HepG2 (cell line): ENCODE results near the gene OTUD7B. TPM values are rescaled to one million over a fixed set of nuclear protein-coding genes. Genes with fewer than 3 reads are reported as not detected.

Experiments used
- CHCHD3 ChIP-seq: sonication (generic); formaldehyde crosslinking; IDR thresholded peaks from 2 replicates; pipeline ENCODE4 v1.8.0; 2022; ENCODE audit warnings: mild to moderate bottlenecking, missing genetic modification reagents, moderate library complexity
- KLF16 ChIP-seq, 2 experiments: sonication (generic) in 1 of 2; formaldehyde crosslinking in 1 of 2; IDR thresholded peaks; 2 replicates each; pipeline versions ENCODE4 v1.6.1 to v1.8.0; 2016 to 2023; ENCODE audit warnings: missing genetic modification reagents in 2 of 2, missing compliant biosample characterization in 1 of 2
- MTF1 ChIP-seq: sonication (generic); formaldehyde crosslinking; IDR thresholded peaks from 2 replicates; pipeline ENCODE4 v1.5.0; 2020; ENCODE audit warnings: missing genetic modification reagents
- NFYC ChIP-seq: IDR thresholded peaks from 2 replicates; pipeline ENCODE4 v1.6.1; 2016; ENCODE audit warnings: missing genetic modification reagents, missing compliant biosample characterization
- RBAK ChIP-seq: sonication (generic); formaldehyde crosslinking; IDR thresholded peaks from 2 replicates; pipeline ENCODE4 v1.5.1; 2020; ENCODE audit warnings: mild to moderate bottlenecking, missing genetic modification reagents
- SETDB1 ChIP-seq: sonication (generic); formaldehyde crosslinking; IDR thresholded peaks from 2 replicates; pipeline ENCODE4 v1.5.1; 2020; ENCODE audit warnings: missing genetic modification reagents, mild to moderate bottlenecking, borderline replicate concordance
- ZBTB42 ChIP-seq: sonication (generic); formaldehyde crosslinking; IDR thresholded peaks from 2 replicates; pipeline ENCODE4 v1.5.0; 2020; ENCODE audit warnings: mild to moderate bottlenecking, missing genetic modification reagents
- ZFP82 ChIP-seq: sonication (generic); formaldehyde crosslinking; IDR thresholded peaks from 2 replicates; pipeline ENCODE4 v1.5.1; 2020; ENCODE audit warnings: mild to moderate bottlenecking, missing genetic modification reagents, borderline replicate concordance
- ZKSCAN1 ChIP-seq: fragments of 150-350 bp; IDR thresholded peaks from 2 replicates; pipeline ENCODE4 v1.6.1; 2014; ENCODE audit warnings: low read length
- ZKSCAN8 ChIP-seq: IDR thresholded peaks from 2 replicates; pipeline ENCODE4 v1.6.1; 2016; ENCODE audit warnings: borderline replicate concordance, missing genetic modification reagents, missing compliant biosample characterization
- ZNF207 ChIP-seq: fragments of 450-650 bp; IDR thresholded peaks from 2 replicates; pipeline ENCODE4 v1.6.1; 2016; ENCODE audit warnings: antibody characterized with exemption, borderline replicate concordance
- ZNF224 ChIP-seq: sonication (generic); formaldehyde crosslinking; IDR thresholded peaks from 2 replicates; pipeline ENCODE4 v1.5.0; 2020; ENCODE audit warnings: mild to moderate bottlenecking, missing genetic modification reagents
- ZNF235 ChIP-seq: sonication (generic); formaldehyde crosslinking; IDR thresholded peaks from 2 replicates; pipeline ENCODE4 v1.8.1; 2023; ENCODE audit warnings: mild to moderate bottlenecking, missing genetic modification reagents, borderline replicate concordance
- ZNF296 ChIP-seq: sonication (generic); formaldehyde crosslinking; conservative IDR thresholded peaks from 2 replicates; pipeline ENCODE4 v1.5.0; 2020; ENCODE audit warnings: mild to moderate bottlenecking, missing genetic modification reagents
- ZNF33B ChIP-seq: sonication (generic); formaldehyde crosslinking; IDR thresholded peaks from 2 replicates; pipeline ENCODE4 v1.5.1; 2020; ENCODE audit warnings: mild to moderate bottlenecking, missing genetic modification reagents
- ZNF549 ChIP-seq: sonication (generic); formaldehyde crosslinking; IDR thresholded peaks from 2 replicates; pipeline ENCODE4 v1.5.0; 2020; ENCODE audit warnings: missing genetic modification reagents
- ZNF615 ChIP-seq: sonication (generic); formaldehyde crosslinking; IDR thresholded peaks from 2 replicates; pipeline ENCODE4 v1.5.0; 2020; ENCODE audit warnings: mild to moderate bottlenecking, missing genetic modification reagents, borderline replicate concordance
- ZNF644 ChIP-seq: IDR thresholded peaks from 2 replicates; pipeline ENCODE4 v1.6.1; 2016; ENCODE audit warnings: low read depth
- ZNF75D ChIP-seq: sonication (generic); formaldehyde crosslinking; IDR thresholded peaks from 2 replicates; pipeline ENCODE4 v1.8.1; 2023; ENCODE audit warnings: missing genetic modification reagents, mild to moderate bottlenecking, borderline replicate concordance
- polyA plus RNA-seq, 8 experiments: library from polyadenylated mRNA; depleted of rRNA in 3 of 8; stranded (reverse) in 7 of 8; unstranded in 1 of 8; fragments of >200 nt; fragmentation: Illumina TruSeq in 4 of 8; extraction: Trizol in 4 of 8; gene quantifications; 2 replicates each; pipeline versions ENCODE4 v1.2.1 to v1.2.3, GENCODE V29; 2011 to 2016; ENCODE audit warnings: low read depth in 4 of 8, missing spikeins in 1 of 8, mixed read lengths in 1 of 8; ENCODE audit not compliant: insufficient read depth in 1 of 8
- total RNA-seq, 5 experiments: library from RNA; depleted of rRNA; stranded (reverse); fragments of >200 nt; fragmentation: Illumina TruSeq; extraction: Trizol; gene quantifications; 2 replicates each; pipeline ENCODE4 v1.2.3, GENCODE V29; 2016; ENCODE audit warnings: low read depth in 1 of 5
- TF ChIP-seq, protein P1 (sequence below): sonication (generic); formaldehyde crosslinking; IDR thresholded peaks from 2 replicates; pipeline ENCODE4 v1.9.0; 2021; ENCODE audit warnings: missing genetic modification reagents, borderline replicate concordance
- TF ChIP-seq, protein P2 (sequence below): sonication (generic); formaldehyde crosslinking; IDR thresholded peaks from 2 replicates; pipeline ENCODE4 v1.4.0; 2020; ENCODE audit warnings: missing genetic modification reagents
- TF ChIP-seq, protein P3 (sequence below): fragments of 450-650 bp; IDR thresholded peaks from 2 replicates; pipeline ENCODE4 v1.6.1; 2016
- TF ChIP-seq, protein P4 (sequence below): sonication (generic); formaldehyde crosslinking; IDR thresholded peaks from 2 replicates; pipeline ENCODE4 v1.4.0; 2020; ENCODE audit warnings: missing genetic modification reagents

OTUD7B gene
- total and polyA plus RNA-seq, 2 of the 13 experiments (the other 11 are each of a cell fraction or from before 2014, with no cell fraction given), result 5.1 to 11.2 TPM

DNA sequence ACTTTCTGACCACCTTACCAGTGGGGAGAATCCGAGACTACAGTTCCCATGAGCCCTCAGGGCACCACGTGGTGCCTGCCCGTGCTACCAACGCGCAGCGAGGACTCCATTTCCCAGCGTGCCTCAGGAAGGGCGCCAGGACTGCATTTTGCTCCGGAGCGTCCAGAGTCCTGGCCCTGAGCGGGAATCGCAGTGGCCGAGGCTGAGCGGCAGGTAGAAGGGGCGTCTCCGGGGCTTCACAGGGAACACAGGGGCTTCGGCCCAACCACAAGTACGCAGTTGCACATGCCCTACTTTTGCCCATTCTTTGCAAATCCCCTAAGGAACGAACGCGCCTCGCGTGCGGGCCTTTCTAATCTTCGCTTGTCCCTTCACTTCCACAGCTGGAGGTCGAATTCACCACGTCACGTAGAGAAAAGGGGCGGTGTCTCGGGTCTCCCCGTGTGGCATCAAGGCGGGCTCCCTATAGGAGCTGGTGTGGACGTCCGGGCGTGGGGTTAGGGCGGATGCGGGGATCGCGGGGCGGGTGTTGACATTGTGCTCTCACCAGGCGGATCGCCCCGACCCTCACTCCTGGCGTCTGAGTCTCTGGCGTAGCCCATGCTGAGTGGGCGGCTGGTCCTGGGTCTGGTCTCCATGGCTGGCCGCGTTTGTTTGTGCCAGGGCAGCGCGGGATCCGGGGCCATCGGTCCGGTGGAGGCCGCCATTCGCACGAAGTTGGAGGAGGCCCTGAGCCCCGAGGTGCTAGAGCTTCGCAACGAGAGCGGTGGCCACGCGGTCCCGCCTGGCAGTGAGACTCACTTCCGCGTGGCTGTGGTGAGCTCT, 110.9 kb downstream of the OTUD7B start, which contains the start of gene BOLA1 (continued):
- no peak for TF ChIP-seq SETDB1 (CRISPR knock-in tag)
- TF ChIP-seq ZBTB42, result no peak
- TF ChIP-seq ZNF615 (CRISPR knock-in tag), result no peak
- no peak for TF ChIP-seq ZNF235 (CRISPR knock-in tag)
- TF ChIP-seq CHCHD3 (CRISPR knock-in tag), result no peak
- TF ChIP-seq ZNF296, result no peak
- TF ChIP-seq ZNF224, result no peak
- TF ChIP-seq ZKSCAN8, result no peak
- no peak for TF ChIP-seq MTF1 (CRISPR knock-in tag)
- TF ChIP-seq ZNF75D (CRISPR knock-in tag), result no peak
- TF ChIP-seq ZNF207, result no peak
- TF ChIP-seq, protein P1, sequence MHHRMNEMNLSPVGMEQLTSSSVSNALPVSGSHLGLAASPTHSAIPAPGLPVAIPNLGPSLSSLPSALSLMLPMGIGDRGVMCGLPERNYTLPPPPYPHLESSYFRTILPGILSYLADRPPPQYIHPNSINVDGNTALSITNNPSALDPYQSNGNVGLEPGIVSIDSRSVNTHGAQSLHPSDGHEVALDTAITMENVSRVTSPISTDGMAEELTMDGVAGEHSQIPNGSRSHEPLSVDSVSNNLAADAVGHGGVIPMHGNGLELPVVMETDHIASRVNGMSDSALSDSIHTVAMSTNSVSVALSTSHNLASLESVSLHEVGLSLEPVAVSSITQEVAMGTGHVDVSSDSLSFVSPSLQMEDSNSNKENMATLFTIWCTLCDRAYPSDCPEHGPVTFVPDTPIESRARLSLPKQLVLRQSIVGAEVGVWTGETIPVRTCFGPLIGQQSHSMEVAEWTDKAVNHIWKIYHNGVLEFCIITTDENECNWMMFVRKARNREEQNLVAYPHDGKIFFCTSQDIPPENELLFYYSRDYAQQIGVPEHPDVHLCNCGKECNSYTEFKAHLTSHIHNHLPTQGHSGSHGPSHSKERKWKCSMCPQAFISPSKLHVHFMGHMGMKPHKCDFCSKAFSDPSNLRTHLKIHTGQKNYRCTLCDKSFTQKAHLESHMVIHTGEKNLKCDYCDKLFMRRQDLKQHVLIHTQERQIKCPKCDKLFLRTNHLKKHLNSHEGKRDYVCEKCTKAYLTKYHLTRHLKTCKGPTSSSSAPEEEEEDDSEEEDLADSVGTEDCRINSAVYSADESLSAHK, result no peak
- TF ChIP-seq, protein P2, sequence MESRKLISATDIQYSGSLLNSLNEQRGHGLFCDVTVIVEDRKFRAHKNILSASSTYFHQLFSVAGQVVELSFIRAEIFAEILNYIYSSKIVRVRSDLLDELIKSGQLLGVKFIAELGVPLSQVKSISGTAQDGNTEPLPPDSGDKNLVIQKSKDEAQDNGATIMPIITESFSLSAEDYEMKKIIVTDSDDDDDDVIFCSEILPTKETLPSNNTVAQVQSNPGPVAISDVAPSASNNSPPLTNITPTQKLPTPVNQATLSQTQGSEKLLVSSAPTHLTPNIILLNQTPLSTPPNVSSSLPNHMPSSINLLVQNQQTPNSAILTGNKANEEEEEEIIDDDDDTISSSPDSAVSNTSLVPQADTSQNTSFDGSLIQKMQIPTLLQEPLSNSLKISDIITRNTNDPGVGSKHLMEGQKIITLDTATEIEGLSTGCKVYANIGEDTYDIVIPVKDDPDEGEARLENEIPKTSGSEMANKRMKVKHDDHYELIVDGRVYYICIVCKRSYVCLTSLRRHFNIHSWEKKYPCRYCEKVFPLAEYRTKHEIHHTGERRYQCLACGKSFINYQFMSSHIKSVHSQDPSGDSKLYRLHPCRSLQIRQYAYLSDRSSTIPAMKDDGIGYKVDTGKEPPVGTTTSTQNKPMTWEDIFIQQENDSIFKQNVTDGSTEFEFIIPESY (CRISPR knock-in tag), result peak; percentile 89
- no peak for TF ChIP-seq ZKSCAN1
- TF ChIP-seq, protein P3, sequence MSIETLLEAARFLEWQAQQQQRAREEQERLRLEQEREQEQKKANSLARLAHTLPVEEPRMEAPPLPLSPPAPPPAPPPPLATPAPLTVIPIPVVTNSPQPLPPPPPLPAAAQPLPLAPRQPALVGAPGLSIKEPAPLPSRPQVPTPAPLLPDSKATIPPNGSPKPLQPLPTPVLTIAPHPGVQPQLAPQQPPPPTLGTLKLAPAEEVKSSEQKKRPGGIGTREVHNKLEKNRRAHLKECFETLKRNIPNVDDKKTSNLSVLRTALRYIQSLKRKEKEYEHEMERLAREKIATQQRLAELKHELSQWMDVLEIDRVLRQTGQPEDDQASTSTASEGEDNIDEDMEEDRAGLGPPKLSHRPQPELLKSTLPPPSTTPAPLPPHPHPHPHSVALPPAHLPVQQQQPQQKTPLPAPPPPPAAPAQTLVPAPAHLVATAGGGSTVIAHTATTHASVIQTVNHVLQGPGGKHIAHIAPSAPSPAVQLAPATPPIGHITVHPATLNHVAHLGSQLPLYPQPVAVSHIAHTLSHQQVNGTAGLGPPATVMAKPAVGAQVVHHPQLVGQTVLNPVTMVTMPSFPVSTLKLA, result peak; percentile 70
- no peak for TF ChIP-seq ZNF549
- TF ChIP-seq, protein P4, sequence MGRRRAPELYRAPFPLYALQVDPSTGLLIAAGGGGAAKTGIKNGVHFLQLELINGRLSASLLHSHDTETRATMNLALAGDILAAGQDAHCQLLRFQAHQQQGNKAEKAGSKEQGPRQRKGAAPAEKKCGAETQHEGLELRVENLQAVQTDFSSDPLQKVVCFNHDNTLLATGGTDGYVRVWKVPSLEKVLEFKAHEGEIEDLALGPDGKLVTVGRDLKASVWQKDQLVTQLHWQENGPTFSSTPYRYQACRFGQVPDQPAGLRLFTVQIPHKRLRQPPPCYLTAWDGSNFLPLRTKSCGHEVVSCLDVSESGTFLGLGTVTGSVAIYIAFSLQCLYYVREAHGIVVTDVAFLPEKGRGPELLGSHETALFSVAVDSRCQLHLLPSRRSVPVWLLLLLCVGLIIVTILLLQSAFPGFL (CRISPR knock-in tag), result no peak
- no peak for TF ChIP-seq ZNF644
- 0 out of 4 replicates have a peak, but pooled peaks of 1 of the 2 experiments have one; percentile 50 for TF ChIP-seq KLF16 (CRISPR knock-in tag; IDR thresholded peaks at IDR 0.05)
- no peak for TF ChIP-seq ZNF33B
- TF ChIP-seq NFYC (CRISPR knock-in tag), result peak; percentile 72
- TF ChIP-seq ZFP82 (CRISPR knock-in tag), result 0 out of 2 replicates have a peak, but pooled peaks have one; percentile 77
- no peak for TF ChIP-seq RBAK (CRISPR knock-in tag)
